ENCODE data around the gene CNPY3. TPM values are rescaled to one million over a fixed set of nuclear protein-coding genes. Genes with fewer than 3 reads are reported as not detected.

CNPY3 gene
- total RNA-seq, 1 donor from 2014 or later: 41.0 TPM

- TF ChIP-seq CTCF (IDR thresholded peaks at IDR 0.05): no peak
- no peak for DNase-seq (ENCODE audit: low spot score)
- no peaks in the 10 kb centered on the region for H3K36me3 Mint-ChIP-seq (ENCODE audit: low read depth)
- no peaks in the 10 kb centered on the region for H3K27me3 Mint-ChIP-seq (ENCODE audit: low read depth)
- no peaks in the 10 kb centered on the region for H3K4me1 Mint-ChIP-seq (ENCODE audit: low read depth)
- no peaks in the 10 kb centered on the region for H3K9me3 Mint-ChIP-seq (ENCODE audit: low read depth)
- H3K4me3 Mint-ChIP-seq (ENCODE audit: unreplicated experiment): no peak overlapping the region
- no peak overlapping the region for H3K27ac Mint-ChIP-seq (ENCODE audit: unreplicated experiment)
These were observed 7.5 kb upstream of the CNPY3 start for GRCh38 chr6:42921801-42922200.

- Mint-ChIP-seq H3K27ac (ENCODE audit: unreplicated experiment) (no peak overlapping the region), H3K4me3 (ENCODE audit: unreplicated experiment) (no peak overlapping the region), H3K36me3 (ENCODE audit: low read depth) (no peaks in the 10 kb centered on the region), H3K9me3 (ENCODE audit: low read depth) (no peaks in the 10 kb centered on the region), H3K27me3 (ENCODE audit: low read depth) (no peaks in the 10 kb centered on the region), H3K4me1 (ENCODE audit: low read depth) (peaks cover 4% of the 10 kb centered on the region)
- TF ChIP-seq CTCF (IDR thresholded peaks at IDR 0.05): no peak
- DNase-seq (ENCODE audit: low spot score): no peak
These were observed 5.6 kb upstream of the CNPY3 start for GRCh38 chr6:42923666-42924065.

GRCh38 chr6:42925248-42925857, 3.9 kb upstream of the CNPY3 start:
- peaks cover 10% of the 10 kb centered on the region for H3K4me1 Mint-ChIP-seq (ENCODE audit: low read depth)
- no peak overlapping the region for H3K4me3 Mint-ChIP-seq (ENCODE audit: unreplicated experiment)
- no peaks in the 10 kb centered on the region for H3K27me3 Mint-ChIP-seq (ENCODE audit: low read depth)

GRCh38 chr6:42929821-42930360, 611 bp downstream of the CNPY3 start:
- no peaks in the 10 kb centered on the region for H3K9me3 Mint-ChIP-seq (ENCODE audit: low read depth)
- no peaks in the 10 kb centered on the region for H3K27me3 Mint-ChIP-seq (ENCODE audit: low read depth)
- DNase-seq (ENCODE audit: low spot score): no peak
- H3K4me3 Mint-ChIP-seq (ENCODE audit: unreplicated experiment): peak overlapping the region; percentile 84
- peaks cover 3% of the 10 kb centered on the region for H3K36me3 Mint-ChIP-seq (ENCODE audit: low read depth)
- H3K4me1 Mint-ChIP-seq (ENCODE audit: low read depth): peaks cover 26% of the 10 kb centered on the region
- peak overlapping the region; percentile 99 for H3K27ac Mint-ChIP-seq (ENCODE audit: unreplicated experiment)
- no peak for TF ChIP-seq CTCF (IDR thresholded peaks at IDR 0.05)

More at GRCh38 chr6:42925248-42925857, 3.9 kb upstream of the CNPY3 start:
- no peak for DNase-seq (ENCODE audit: low spot score)
- H3K27ac Mint-ChIP-seq (ENCODE audit: unreplicated experiment): peak overlapping the region; percentile 36
- no peak for TF ChIP-seq CTCF (IDR thresholded peaks at IDR 0.05)
- no peaks in the 10 kb centered on the region for H3K36me3 Mint-ChIP-seq (ENCODE audit: low read depth)
- no peaks in the 10 kb centered on the region for H3K9me3 Mint-ChIP-seq (ENCODE audit: low read depth)

GRCh38 chr6:42932412-42932811, 3.1 kb downstream of the CNPY3 start:
- no peak for TF ChIP-seq CTCF (IDR thresholded peaks at IDR 0.05)
- no peaks in the 10 kb centered on the region for H3K27me3 Mint-ChIP-seq (ENCODE audit: low read depth)
- DNase-seq (ENCODE audit: low spot score): no peak
- H3K36me3 Mint-ChIP-seq (ENCODE audit: low read depth): peaks cover 10% of the 10 kb centered on the region
- no peak overlapping the region for H3K4me3 Mint-ChIP-seq (ENCODE audit: unreplicated experiment)
- peaks cover 26% of the 10 kb centered on the region for H3K4me1 Mint-ChIP-seq (ENCODE audit: low read depth)
- H3K27ac Mint-ChIP-seq (ENCODE audit: unreplicated experiment): no peak overlapping the region
- no peaks in the 10 kb centered on the region for H3K9me3 Mint-ChIP-seq (ENCODE audit: low read depth)

All from chondrocyte (in vitro differentiated cells).